ENCODE measurements around the gene UBA3.

Gene UBA3

DNA sequence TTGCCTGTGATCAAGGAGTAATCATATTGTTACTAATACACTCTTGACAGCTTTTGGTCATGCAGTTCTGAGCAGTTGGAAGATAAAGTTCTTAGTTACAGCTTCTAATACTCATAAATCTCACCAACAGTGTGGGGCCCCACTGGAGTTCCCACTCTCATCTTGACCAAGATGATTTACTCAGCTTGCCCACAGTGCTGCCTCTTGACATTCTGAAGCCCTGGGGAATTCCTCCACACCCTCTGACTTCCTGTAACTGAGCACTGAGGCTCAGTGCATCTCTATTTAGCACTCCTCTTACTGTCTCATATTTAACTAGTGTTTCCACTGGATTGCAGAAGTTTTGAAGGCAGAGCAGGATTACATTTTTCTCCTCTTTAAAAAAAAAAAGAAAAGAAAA is 2.6 kb upstream of the UBA3 start:
- peaks cover 83% of the 10 kb centered on the region for H3K4me1 ChIP-seq (ENCODE audit: insufficient read depth, low read length, severe bottlenecking)
- no peaks in the 10 kb centered on the region for H3K9me3 ChIP-seq (ENCODE audit: low read length)
- peak overlapping the region; percentile 89 for H3K27ac ChIP-seq (ENCODE audit: low read depth, low read length, poor library complexity, severe bottlenecking)
- H3K4me3 ChIP-seq (ENCODE audit: low read depth, low read length, poor library complexity, severe bottlenecking), result peak overlapping the region; percentile 19
- H3F3A ChIP-seq (ENCODE audit: insufficient read depth, low read length), result 0 out of 2 replicates have a peak, but pooled peaks cover 8% of the 10 kb centered on the region
- no peaks in the 10 kb centered on the region; the same call in 1 of the 2 replicates for H3K36me3 ChIP-seq (ENCODE audit: insufficient read depth, low read length)
- no peaks in the 10 kb centered on the region for H4K20me1 ChIP-seq (ENCODE audit: insufficient read depth, low read length)
- peak overlapping the region; percentile 51 for H3K4me2 ChIP-seq (ENCODE audit: low read length)
- H3K9ac ChIP-seq (ENCODE audit: low read length), result peak overlapping the region; percentile 32; the same call in 1 of the 2 replicates
- H3K27me3 ChIP-seq (ENCODE audit: insufficient read depth, low read length), result no peaks in the 10 kb centered on the region
- H3K9me2 ChIP-seq (ENCODE audit: low read depth, low read length), result no peaks in the 10 kb centered on the region
- no peak overlapping the region for H2AFZ ChIP-seq (ENCODE audit: low read length)
- H3K79me2 ChIP-seq (ENCODE audit: insufficient read depth, low read length), result peaks cover 21% of the 10 kb centered on the region
- TF ChIP-seq, protein P1, sequence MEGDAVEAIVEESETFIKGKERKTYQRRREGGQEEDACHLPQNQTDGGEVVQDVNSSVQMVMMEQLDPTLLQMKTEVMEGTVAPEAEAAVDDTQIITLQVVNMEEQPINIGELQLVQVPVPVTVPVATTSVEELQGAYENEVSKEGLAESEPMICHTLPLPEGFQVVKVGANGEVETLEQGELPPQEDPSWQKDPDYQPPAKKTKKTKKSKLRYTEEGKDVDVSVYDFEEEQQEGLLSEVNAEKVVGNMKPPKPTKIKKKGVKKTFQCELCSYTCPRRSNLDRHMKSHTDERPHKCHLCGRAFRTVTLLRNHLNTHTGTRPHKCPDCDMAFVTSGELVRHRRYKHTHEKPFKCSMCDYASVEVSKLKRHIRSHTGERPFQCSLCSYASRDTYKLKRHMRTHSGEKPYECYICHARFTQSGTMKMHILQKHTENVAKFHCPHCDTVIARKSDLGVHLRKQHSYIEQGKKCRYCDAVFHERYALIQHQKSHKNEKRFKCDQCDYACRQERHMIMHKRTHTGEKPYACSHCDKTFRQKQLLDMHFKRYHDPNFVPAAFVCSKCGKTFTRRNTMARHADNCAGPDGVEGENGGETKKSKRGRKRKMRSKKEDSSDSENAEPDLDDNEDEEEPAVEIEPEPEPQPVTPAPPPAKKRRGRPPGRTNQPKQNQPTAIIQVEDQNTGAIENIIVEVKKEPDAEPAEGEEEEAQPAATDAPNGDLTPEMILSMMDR (IDR thresholded peaks at IDR 0.05; ENCODE audit: low read length), result no peak
- TF ChIP-seq EZH2 (IDR thresholded peaks at IDR 0.05; ENCODE audit: borderline replicate concordance, low read length), result no peak

- no peaks in the 10 kb centered on the region for H4K20me1 ChIP-seq (ENCODE audit: insufficient read depth, low read length)
- 0 out of 2 replicates have a peak, but pooled peaks cover 8% of the 10 kb centered on the region for H3F3A ChIP-seq (ENCODE audit: insufficient read depth, low read length)
- peak overlapping the region; percentile 20; the same call in 1 of the 2 replicates for H3K9ac ChIP-seq (ENCODE audit: low read length)
- H3K9me3 ChIP-seq (ENCODE audit: low read length), result no peaks in the 10 kb centered on the region
- H3K4me3 ChIP-seq (ENCODE audit: low read depth, low read length, poor library complexity, severe bottlenecking), result peak overlapping the region; percentile 19
- H3K27ac ChIP-seq (ENCODE audit: low read depth, low read length, poor library complexity, severe bottlenecking), result peak overlapping the region; percentile 89
- peak overlapping the region; percentile 51 for H3K4me2 ChIP-seq (ENCODE audit: low read length)
- no peaks in the 10 kb centered on the region for H3K27me3 ChIP-seq (ENCODE audit: insufficient read depth, low read length)
- H3K9me2 ChIP-seq (ENCODE audit: low read depth, low read length), result no peaks in the 10 kb centered on the region
- H3K79me2 ChIP-seq (ENCODE audit: insufficient read depth, low read length), result peaks cover 26% of the 10 kb centered on the region
- H2AFZ ChIP-seq (ENCODE audit: low read length), result no peak overlapping the region
- H3K4me1 ChIP-seq (ENCODE audit: insufficient read depth, low read length, severe bottlenecking), result peaks cover 84% of the 10 kb centered on the region
- H3K36me3 ChIP-seq (ENCODE audit: insufficient read depth, low read length), result peaks cover 1% of the 10 kb centered on the region; the same call in 1 of the 2 replicates
- TF ChIP-seq EZH2 (IDR thresholded peaks at IDR 0.05; ENCODE audit: borderline replicate concordance, low read length), result no peak
- TF ChIP-seq, protein P1 (IDR thresholded peaks at IDR 0.05; ENCODE audit: low read length), result no peak
Observed at GRCh38 chr3:69082361-69082760, 2.2 kb upstream of the UBA3 start.

DNA sequence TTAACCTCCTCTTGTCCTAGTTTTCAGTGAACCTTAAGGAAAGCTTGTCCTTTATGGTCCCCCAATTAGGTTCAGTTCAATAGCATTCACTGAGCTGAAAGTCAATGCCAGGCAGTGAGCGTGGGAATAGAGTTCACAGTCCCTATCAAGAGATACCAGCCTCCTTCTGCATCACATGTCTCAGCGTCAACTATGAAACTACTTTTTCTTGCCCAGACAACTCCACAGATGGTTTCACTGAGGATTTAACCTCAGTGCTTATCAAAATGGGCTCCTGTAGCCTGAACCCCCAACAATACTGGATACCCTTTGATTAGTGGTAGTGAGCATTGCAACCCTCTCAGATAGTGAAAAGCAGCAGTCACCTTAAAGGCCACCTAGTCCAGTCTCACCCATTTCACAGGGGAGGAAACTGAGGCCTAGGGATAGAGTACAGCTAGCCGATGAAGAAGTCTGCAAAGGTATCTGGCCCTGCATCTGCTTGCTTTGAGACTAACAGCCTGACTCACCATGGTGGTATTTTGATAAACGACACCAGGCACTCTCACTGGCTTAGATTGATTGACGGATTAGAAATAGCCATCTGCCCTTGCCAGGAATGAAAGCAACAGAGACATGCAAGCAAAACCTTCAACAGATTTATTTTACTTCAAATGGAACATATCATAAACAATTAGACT is 1.6 kb upstream of the UBA3 start:
- Histone ChIP-seq H3K9ac (ENCODE audit: low read length) (peak overlapping the region; percentile 20; the same call in 1 of the 2 replicates), H3K79me2 (ENCODE audit: insufficient read depth, low read length) (peaks cover 32% of the 10 kb centered on the region), H2AFZ (ENCODE audit: low read length) (no peak overlapping the region; the same call in 1 of the 2 replicates), H3K36me3 (ENCODE audit: insufficient read depth, low read length) (peaks cover 4% of the 10 kb centered on the region; the same call in 1 of the 2 replicates), H3K4me3 (ENCODE audit: low read depth, low read length, poor library complexity, severe bottlenecking) (no peak overlapping the region), H3F3A (ENCODE audit: insufficient read depth, low read length) (0 out of 2 replicates have a peak, but pooled peaks cover 8% of the 10 kb centered on the region), H3K9me3 (ENCODE audit: low read length) (no peaks in the 10 kb centered on the region), H4K20me1 (ENCODE audit: insufficient read depth, low read length) (no peaks in the 10 kb centered on the region), H3K27me3 (ENCODE audit: insufficient read depth, low read length) (no peaks in the 10 kb centered on the region), H3K4me2 (ENCODE audit: low read length) (peak overlapping the region; percentile 35; the same call in 1 of the 2 replicates), H3K9me2 (ENCODE audit: low read depth, low read length) (no peaks in the 10 kb centered on the region), H3K27ac (ENCODE audit: low read depth, low read length, poor library complexity, severe bottlenecking) (peak overlapping the region; percentile 89), H3K4me1 (ENCODE audit: insufficient read depth, low read length, severe bottlenecking) (peaks cover 81% of the 10 kb centered on the region)
- TF ChIP-seq, protein P1 (IDR thresholded peaks at IDR 0.05; ENCODE audit: low read length), result no peak
- no peak for TF ChIP-seq EZH2 (IDR thresholded peaks at IDR 0.05; ENCODE audit: borderline replicate concordance, low read length)

Measured in OCI-LY1 (cell line).